GM21528 (cell line): Measurements from ENCODE around the gene GDF11.

Experiments
- ATAC-seq: cut with Tn5 transposase; IDR thresholded peaks from one replicate; pipeline ENCODE4 v1.9.1; 2021; ENCODE audit warnings: mild to moderate bottlenecking, moderate library complexity; ENCODE audit not compliant: unreplicated experiment, low FRiP score

GDF11 gene

DNA sequence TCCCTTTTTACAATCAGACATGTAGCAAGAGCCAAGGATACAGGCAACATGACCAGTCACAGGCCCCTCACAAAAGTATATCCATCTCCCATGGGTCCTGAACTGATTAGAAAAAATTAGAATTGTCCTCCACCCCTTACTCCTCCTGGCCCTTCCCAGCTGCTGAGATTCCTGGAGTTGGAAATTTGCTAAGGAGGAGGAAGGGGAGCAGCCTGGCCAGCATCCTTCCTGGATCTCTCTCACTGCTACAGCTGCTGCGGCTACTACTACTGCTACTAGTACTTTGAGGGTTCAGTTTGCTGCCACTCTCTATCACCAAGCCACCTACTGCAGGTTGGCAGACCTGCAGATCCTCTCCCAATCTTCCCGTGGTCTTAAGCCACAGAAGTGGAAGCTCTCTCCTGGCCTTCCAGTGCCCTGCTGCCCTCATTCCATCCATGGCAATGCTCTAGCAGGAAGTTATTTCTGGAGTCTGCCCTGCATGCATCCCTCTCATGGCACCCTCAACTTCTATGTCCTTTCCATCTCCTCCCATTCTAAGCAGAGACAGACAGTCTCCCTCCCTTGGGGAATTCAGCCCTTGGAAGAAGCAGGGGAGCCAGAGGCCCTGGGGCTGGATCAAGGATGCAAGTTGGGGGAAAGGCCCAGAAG is 36.2 kb upstream of the GDF11 start:
- ATAC-seq = no peak

- ATAC-seq = no peak
These were observed 35.7 kb upstream of the GDF11 start for GRCh38 chr12:55707219-55707671.

- no peak for ATAC-seq
These were observed 34.9 kb upstream of the GDF11 start, which contains the start of gene ITGA7 for GRCh38 chr12:55707841-55708694. Gene ITGA7, minus strand, starts transcription at chr12:55707904. Its CDS starts 222 bp downstream, at chr12:55707682.

DNA sequence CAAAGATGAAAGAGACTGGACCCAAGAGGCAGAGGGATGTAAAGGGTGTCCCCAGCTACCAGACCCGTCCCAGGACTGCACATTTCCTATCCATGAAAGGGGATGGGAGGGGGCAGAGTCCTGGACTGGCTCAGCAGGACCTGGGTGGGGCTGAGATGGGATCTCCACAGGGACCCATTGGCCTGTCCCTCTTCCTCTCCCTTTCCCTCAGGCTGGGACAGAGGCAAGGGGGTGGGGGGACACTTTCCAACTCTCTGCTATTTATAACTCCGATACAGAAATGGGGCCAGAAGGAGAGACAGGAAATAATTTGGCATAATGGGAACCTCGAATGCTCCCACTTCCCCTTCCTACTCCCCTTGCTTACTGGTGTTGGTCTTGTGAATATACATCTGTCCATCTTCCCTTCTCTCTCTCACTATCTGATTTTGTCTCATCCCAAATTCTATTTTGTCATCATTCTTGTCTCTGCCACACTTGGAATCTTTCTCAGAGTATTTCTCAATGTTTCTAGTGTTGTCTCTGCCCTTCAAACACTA is 34.2 kb upstream of the GDF11 start:
- no peak for ATAC-seq

DNA sequence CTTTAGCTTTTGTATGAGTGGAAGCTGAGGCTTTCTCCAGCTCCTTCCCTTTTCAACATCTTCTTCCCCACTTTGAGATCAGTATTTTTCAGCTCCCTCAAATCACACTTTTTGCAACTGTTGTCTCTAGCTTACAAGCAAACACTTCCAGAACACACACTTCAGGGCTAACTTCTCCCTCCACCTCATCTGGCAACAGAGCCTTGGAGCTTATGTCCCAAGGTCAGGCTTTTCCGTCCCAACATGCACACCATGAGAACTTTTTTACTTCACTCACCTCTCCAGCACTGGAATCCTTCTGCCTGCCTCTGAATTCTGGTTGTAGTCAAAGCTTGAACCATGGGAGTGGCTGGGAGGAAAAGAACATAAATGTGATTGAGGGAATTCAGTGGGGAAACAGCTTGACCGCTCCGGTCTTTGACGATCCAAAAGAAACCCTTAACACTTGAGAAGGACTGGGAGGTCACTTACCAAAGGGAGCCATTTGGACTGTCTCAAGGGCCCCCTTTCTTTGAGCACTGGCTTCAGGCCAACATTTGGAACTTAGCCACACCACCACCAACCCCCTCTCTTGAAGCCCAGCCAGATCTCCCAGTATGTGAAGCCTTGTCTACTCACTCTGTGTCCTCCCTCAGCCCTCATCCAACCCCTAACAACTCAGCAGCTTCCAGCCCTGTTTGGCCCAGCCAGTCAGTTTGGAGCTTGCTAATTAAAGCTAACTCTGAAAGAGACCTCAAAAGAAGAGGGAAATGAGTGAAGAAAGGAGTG is 31.0 kb upstream of the GDF11 start:
- ATAC-seq = no peak

DNA sequence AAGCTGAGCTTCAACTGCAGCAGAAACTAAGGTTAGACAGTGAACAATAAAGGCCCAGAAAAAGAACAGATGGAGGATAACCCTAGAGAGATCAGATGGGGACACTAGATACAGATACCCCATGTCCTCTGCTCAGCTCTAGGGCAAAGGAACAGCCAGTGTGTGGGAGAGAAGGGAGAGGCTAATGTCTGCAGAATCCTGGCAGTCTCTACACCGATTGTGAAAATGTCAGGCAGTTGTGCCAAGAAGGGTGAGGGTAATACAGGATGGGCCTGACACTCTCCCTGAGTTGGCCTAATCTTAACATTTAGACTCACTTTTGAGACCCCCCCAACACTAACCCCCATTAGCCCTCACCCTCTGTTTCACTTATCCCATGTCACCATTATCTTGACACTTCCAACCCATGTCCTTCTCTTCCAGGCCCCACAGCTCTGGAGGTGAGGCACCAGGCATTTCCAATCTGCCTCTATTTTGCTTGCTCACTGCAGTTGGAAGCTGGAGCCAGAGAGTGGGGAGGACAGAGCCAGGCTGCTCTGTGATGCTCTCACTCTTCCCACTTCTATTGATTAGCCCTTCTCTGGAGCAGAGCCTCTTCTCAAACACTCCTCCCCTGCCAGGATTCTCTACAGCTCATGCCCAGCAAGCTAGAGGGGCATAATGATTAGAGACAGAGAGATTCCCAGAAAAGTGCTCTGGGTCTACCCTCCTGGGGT is 30.1 kb upstream of the GDF11 start:
- ATAC-seq = no peak

DNA sequence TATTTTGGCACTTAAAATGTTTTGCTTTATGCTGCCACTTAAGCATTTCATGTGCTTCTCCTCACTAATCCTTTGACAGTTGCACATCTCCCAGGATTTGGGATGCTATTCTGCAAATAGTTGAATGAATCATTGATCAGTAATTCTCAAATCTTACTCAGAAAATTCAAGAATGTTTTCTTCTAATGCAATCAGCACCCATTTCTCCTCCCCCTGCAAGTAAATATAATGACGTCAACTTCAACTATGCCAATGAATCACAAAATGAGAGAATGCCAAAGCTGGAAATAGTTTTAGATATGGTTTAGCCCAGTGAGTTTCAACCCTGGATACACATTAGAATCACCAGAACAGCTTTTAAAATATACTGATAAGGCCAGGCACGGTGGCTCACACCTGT is 29.2 kb upstream of the GDF11 start:
- ATAC-seq = no peak

DNA sequence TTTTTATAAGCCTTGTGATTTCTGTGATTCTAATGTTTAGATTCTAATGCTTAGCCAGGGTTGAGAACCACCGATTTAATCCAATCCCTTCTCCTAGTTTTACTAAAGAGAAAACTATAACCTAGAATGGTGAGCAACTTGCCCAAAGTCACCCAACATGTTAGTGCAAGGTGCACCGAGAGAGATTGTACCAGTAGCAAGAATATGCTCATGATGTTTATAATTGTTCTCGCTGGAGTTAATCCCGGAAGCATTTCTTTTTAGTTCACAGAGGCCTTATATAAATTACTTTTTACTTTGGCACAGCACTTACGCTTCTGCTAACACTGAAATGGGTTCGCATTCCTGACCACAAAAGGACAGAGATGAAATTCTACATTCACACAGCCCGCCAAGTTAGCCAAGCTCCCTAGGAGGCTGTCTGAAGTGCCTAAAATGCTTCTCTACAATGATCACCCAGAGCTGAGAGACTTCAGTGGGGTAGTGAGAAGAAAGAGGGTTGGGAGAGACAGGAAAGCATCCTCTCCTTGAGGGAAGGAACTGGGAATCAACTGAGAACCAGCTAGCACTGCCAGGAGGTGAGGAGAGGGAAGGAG is 27.7 kb upstream of the GDF11 start:
- ATAC-seq = peak; percentile 4

DNA sequence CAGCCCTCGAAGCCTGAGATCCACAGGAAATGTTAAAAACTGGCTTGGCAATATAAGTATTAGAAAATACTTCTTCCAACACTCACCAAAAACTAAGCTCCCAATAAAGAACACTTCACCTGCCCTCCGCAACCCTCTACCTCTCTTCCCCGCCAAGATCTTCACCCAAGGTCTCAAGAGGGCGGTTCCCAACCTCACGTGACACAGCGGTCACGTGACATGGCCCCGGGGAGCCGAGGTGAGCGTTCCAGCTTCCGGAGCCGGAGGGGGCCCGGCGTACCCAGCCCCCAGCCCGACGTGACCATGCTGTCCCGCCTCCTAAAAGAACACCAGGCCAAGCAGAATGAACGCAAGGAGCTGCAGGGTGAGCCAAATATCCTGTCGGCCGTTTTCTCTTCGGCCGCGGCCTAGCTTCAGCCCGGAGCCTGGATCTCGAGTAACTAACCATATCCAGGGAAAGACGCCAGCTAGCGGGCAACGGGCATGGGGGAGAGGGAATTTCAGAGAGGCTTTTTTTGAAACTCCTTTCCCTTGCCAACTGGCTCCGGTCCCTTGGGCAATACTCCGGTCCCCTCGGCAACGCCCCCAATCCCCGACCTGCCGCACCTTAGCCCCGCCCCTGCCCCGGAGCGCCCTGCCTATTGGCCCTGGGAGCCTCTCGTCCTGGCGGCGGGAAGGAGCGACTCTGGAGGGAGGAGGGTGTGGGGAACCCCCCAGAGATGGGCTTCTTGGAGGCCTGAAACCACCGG is 26.9 kb upstream of the GDF11 start, which contains the start of gene BLOC1S1:
Gene BLOC1S1 (plus strand): TSS at position 214 of the 749 bp plus-strand sequence. CDS start 6 bp downstream, at position 220.
- ATAC-seq = peak; percentile 96

- no peak for ATAC-seq
These were observed 26.4 kb upstream of the GDF11 start for GRCh38 chr12:55716582-55716957.

DNA sequence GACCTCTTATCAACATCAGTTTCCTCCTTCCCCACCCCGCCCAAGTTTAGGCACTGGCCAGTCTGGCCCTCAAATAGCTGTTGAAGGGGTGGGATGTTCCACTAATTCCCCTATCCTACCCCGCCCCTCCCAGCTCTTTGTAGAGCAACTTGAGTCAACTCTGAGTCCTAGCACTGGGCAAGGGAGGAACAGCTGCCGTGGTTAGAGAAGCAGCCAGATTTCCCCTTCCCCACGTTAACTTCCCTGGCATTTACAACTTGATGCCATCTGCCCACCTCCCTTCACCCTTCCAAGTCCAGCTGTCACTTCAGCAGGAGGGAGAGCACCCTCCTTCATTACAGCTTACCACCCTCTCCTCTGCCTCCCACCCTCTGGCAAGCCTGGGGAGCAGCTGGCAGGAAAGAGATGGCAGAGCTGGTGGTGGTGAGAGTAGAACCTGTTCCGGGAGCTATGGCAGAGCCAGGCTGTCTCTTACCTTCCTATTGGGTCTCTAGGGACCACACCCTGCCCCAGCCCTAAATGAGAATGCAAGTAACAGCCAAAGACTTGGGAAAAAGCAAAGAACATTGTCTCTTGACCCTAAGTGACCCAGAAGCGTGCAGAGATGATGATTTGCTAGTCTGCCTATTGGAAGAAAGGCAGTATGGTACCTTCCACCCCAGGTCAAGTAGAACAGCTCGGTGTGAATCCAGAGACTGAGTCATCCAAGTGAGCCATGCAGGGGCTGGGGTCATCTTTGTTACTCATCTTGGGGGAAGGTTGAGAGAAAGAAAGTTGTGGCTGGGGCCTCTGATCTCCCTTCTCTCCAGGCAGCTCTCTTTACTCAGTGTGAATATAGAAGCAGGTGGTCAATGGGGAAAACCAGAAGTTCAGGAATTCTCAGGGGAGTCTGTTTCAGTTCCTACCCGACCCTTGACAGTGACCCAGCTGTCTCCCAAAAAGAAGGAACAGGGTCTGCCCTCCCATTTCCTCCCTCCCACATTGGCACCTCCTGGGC is 25.6 kb upstream of the GDF11 start:
- no peak for ATAC-seq

GRCh38 chr12:55718015-55718414 is 24.9 kb upstream of the GDF11 start:
- no peak for ATAC-seq

- ATAC-seq = no peak
These were observed 24.2 kb upstream of the GDF11 start for GRCh38 chr12:55718624-55719275.

GRCh38 chr12:55719371-55719770 is 23.6 kb upstream of the GDF11 start:
- ATAC-seq = no peak

GRCh38 chr12:55720071-55720564 is 22.8 kb upstream of the GDF11 start, which contains the start of gene RDH5:
Gene RDH5, plus strand, starts transcription at chr12:55720393. Its CDS starts 792 bp downstream, at chr12:55721185.
- no peak for ATAC-seq

GRCh38 chr12:55720894-55721444 is 22.0 kb upstream of the GDF11 start:
- ATAC-seq = no peak
